Smooth muscle cell (in vitro differentiated cells): ENCODE data around the gene CDH20. TPM values are rescaled to one million over a fixed set of nuclear protein-coding genes. Genes with fewer than 3 reads are reported as not detected.

Experiments
- DNase-seq: peaks from one replicate; lab custom pipeline; 2025; ENCODE audit not compliant: unreplicated experiment; lab: John Stamatoyannopoulos, UW
- H2AFZ ChIP-seq: fragments of 200-600 bp; sonication (generic); 2 replicates; pipeline ENCODE4 v1.6.0; 2016; ENCODE audit warnings: antibody characterized with exemption, low read depth, mild to moderate bottlenecking
- H3F3A ChIP-seq: fragments of 200-600 bp; sonication (generic); 2 replicates; pipeline ENCODE4 v1.6.0; 2017; ENCODE audit warnings: antibody characterized with exemption, low read depth
- H3K27ac ChIP-seq: fragments of 200-600 bp; sonication (generic); 2 replicates; pipeline ENCODE4 v1.5.1; 2016; ENCODE audit warnings: low read depth, mild to moderate bottlenecking
- H3K27me3 ChIP-seq: fragments of 200-600 bp; sonication (generic); 2 replicates; pipeline ENCODE4 v1.6.1; 2016; ENCODE audit warnings: low read depth, mild to moderate bottlenecking
- H3K36me3 ChIP-seq: fragments of 200-600 bp; sonication (generic); 2 replicates; pipeline ENCODE4 v1.5.1; 2016; ENCODE audit warnings: low read depth
- H3K4me1 ChIP-seq: fragments of 200-600 bp; sonication (generic); 2 replicates; pipeline ENCODE4 v1.5.1; 2016; ENCODE audit warnings: low read depth
- H3K4me2 ChIP-seq: fragments of 200-600 bp; sonication (generic); 2 replicates; pipeline ENCODE4 v1.6.0; 2016; ENCODE audit warnings: mild to moderate bottlenecking
- H3K4me3 ChIP-seq: fragments of 200-600 bp; sonication (generic); 2 replicates; pipeline ENCODE4 v1.5.1; 2016; ENCODE audit warnings: mild to moderate bottlenecking
- H3K79me2 ChIP-seq: fragments of 200-600 bp; sonication (generic); 2 replicates; pipeline ENCODE4 v1.6.0; 2016; ENCODE audit warnings: low read depth, mild to moderate bottlenecking
- H3K9ac ChIP-seq: fragments of 200-600 bp; sonication (generic); 2 replicates; pipeline ENCODE4 v1.6.0; 2016; ENCODE audit warnings: low read depth
- H3K9me3 ChIP-seq: fragments of 200-600 bp; sonication (generic); replicated peaks from 2 replicates; pipeline ENCODE4 v1.5.1; 2016; ENCODE audit warnings: low read depth
- H4K20me1 ChIP-seq: fragments of 200-600 bp; sonication (generic); 2 replicates; pipeline ENCODE4 v1.6.0; 2016; ENCODE audit warnings: low read depth
- WGBS: methylation state at CpG from one replicate; pipeline ENCODE4 v1.1.7; 2016; ENCODE audit warnings: low lambda C conversion rate; 5-methylcytosine and 5-hydroxymethylcytosine counted together
- polyA plus RNA-seq: library from polyadenylated mRNA; unstranded; fragments of >200 nt; fragmentation: Nextera tagmentation; extraction: Ambion mirVana; gene quantifications from 2 replicates; pipeline ENCODE4 v1.2.1, GENCODE V29; 2016
- total RNA-seq: library from RNA; depleted of rRNA; stranded (reverse); fragments of >200 nt; gene quantifications from 2 replicates; pipeline ENCODE4 v1.2.3, GENCODE V29; 2014
- TF ChIP-seq, protein P1 (sequence below): fragments of 200-600 bp; sonication (generic); IDR thresholded peaks from 2 replicates; pipeline ENCODE4 v1.5.1; 2017; ENCODE audit warnings: borderline replicate concordance, mild to moderate bottlenecking, antibody characterized with exemption; ENCODE audit not compliant: insufficient read depth, poor library complexity, severe bottlenecking

The CDH20 gene
- total and polyA plus RNA-seq, 2 experiments from 2014 or later, result 0.10 TPM; not detected in 1

DNA sequence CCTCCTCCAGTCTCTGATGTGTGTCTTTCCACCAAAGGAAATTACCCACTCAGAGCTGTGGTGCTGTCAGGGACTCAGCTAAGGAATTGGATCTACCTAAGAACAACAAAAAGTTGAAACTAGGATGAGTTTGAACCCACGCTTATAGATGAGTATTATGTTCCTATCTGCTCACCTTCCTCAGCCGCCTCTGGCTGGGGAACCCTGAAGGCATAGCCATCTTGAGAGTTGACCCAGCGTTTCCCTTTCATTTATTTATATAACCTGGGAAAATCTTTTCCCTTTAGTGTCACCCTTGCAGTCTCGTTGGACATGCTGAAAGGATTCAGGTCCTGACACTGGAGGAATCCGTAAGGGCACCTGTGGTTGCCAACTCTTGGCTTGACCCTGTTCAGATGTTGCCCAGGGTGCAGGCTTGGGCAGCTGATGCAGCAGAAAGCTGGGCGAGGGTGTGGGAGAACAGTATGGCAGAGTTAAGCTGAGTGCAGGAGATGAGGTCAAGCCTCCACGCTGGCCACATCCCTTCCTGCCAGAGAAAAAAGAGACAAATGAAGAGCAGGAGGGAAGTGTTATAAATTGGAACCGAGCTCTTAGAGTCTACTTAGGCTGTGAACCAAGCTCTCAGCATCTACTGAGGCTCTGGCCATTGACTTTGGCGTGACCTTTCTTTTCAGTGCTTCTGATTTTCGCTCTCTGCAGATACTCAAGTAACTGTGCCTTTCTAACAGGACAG, 1.9 kb downstream of the CDH20 start:
- Histone ChIP-seq H3K9me3 (no peaks in the 10 kb centered on the region), H3K79me2 (no peaks in the 10 kb centered on the region), H3K4me1 (peaks cover 3% of the 10 kb centered on the region), H3K27ac (no peak overlapping the region), H3K9ac (no peak overlapping the region), H3K27me3 (peaks cover 73% of the 10 kb centered on the region), H3K4me2 (no peak overlapping the region), H3K36me3 (no peaks in the 10 kb centered on the region), H4K20me1 (no peaks in the 10 kb centered on the region), H3K4me3 (no peak overlapping the region), H2AFZ (no peak overlapping the region), H3F3A (no peaks in the 10 kb centered on the region)
- TF ChIP-seq, protein P1, sequence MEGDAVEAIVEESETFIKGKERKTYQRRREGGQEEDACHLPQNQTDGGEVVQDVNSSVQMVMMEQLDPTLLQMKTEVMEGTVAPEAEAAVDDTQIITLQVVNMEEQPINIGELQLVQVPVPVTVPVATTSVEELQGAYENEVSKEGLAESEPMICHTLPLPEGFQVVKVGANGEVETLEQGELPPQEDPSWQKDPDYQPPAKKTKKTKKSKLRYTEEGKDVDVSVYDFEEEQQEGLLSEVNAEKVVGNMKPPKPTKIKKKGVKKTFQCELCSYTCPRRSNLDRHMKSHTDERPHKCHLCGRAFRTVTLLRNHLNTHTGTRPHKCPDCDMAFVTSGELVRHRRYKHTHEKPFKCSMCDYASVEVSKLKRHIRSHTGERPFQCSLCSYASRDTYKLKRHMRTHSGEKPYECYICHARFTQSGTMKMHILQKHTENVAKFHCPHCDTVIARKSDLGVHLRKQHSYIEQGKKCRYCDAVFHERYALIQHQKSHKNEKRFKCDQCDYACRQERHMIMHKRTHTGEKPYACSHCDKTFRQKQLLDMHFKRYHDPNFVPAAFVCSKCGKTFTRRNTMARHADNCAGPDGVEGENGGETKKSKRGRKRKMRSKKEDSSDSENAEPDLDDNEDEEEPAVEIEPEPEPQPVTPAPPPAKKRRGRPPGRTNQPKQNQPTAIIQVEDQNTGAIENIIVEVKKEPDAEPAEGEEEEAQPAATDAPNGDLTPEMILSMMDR, result no peak
- no peak for DNase-seq
- 83% methylated on average over 10 of the region's 10 CpGs for WGBS

DNA sequence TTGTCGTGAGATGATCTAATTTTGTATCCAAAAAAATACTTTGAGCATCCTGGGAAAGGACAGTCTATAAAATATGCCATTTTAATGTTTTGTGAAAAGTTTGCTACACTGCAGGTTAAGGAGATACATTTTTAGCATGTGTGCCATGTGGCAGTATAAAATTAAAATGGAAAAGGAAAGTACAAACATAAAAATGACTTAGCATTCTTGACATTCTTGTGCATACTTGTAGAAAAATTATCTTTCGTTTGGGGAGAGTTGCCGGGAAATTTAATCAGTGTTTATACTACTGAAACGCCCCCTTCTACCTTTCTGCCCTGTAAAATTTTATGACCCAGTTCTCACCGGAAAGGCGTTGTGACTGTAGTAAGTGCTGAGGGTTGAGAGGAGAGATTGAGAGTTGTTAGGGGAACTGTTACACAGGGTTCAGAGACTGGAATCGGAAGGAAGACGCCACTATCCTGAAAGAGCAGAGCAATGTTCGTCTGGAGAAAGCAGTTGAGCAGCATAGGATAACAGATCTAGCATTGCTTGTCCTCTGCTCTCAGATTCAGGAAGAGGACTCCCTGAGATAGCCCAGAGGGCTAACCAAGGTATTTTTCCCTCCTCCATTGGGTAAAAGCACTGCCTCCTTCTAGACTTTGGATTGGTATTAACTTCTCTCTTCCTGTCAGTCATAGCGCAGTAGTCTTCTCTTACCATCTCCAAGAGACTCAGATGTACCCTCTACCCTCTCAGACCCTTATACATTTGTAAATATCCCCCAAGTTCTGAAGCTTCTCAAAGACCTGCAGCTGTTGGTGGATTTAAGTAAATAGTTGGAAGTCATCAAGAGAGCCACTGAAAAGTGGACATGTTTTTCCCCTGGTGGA, 2.7 kb downstream of the CDH20 start:
- H3K27ac ChIP-seq, result no peak overlapping the region
- H4K20me1 ChIP-seq, result no peaks in the 10 kb centered on the region
- H3K27me3 ChIP-seq, result peaks cover 73% of the 10 kb centered on the region
- H3F3A ChIP-seq, result no peaks in the 10 kb centered on the region
- DNase-seq, result no peak
- H3K4me1 ChIP-seq, result peaks cover 3% of the 10 kb centered on the region
- H2AFZ ChIP-seq, result no peak overlapping the region
- no peaks in the 10 kb centered on the region for H3K36me3 ChIP-seq
- TF ChIP-seq, protein P1, result no peak
- H3K9ac ChIP-seq, result no peak overlapping the region
- WGBS, result 57% methylated on average over 10 of the region's 10 CpGs
- no peaks in the 10 kb centered on the region for H3K79me2 ChIP-seq
- no peaks in the 10 kb centered on the region for H3K9me3 ChIP-seq
- no peak overlapping the region for H3K4me3 ChIP-seq
- H3K4me2 ChIP-seq, result no peak overlapping the region

DNA sequence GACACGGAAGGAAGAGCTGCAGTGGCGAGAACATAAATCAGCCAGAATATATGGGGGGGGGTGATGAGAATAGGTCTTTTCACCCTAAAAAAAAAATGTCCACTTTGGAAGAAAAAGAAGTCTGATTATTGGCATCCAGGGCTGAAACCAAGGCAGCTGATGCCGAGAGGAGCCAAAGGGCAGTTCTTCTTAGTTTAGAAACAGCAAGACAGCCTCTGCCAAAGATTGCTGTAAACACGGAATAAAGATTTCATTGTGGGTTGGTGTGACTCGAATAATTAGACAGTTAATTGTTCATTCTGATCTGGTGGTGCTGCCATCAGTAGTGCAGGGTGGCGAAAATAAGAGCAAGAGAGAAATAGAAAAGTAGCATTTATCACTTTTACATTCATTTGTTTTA, 3.5 kb downstream of the CDH20 start:
- TF ChIP-seq, protein P1, result no peak
- WGBS, result 94% methylated on average over 6 of the region's 6 CpGs
- Histone ChIP-seq H3F3A (no peaks in the 10 kb centered on the region), H3K9ac (no peak overlapping the region), H3K4me1 (peaks cover 3% of the 10 kb centered on the region), H3K27ac (no peak overlapping the region), H3K27me3 (peaks cover 66% of the 10 kb centered on the region), H3K4me3 (no peak overlapping the region), H2AFZ (no peak overlapping the region), H3K9me3 (no peaks in the 10 kb centered on the region), H3K4me2 (no peak overlapping the region), H3K36me3 (no peaks in the 10 kb centered on the region), H4K20me1 (no peaks in the 10 kb centered on the region), H3K79me2 (no peaks in the 10 kb centered on the region)
- DNase-seq, result no peak
